GM04504 (cell line): Measurements from ENCODE around the gene ROPN1.
"Not testable (repeated sequence)": the region's sequence is repeated elsewhere in the genome, so short reads cannot be mapped to it uniquely, and the experiment has no call there.

ENCODE experiments used
- DNase-seq: peaks from one replicate; pipeline ENCODE4 v3.0.0-alpha.2; 2012; ENCODE audit warnings: low read depth

Gene ROPN1

DNA sequence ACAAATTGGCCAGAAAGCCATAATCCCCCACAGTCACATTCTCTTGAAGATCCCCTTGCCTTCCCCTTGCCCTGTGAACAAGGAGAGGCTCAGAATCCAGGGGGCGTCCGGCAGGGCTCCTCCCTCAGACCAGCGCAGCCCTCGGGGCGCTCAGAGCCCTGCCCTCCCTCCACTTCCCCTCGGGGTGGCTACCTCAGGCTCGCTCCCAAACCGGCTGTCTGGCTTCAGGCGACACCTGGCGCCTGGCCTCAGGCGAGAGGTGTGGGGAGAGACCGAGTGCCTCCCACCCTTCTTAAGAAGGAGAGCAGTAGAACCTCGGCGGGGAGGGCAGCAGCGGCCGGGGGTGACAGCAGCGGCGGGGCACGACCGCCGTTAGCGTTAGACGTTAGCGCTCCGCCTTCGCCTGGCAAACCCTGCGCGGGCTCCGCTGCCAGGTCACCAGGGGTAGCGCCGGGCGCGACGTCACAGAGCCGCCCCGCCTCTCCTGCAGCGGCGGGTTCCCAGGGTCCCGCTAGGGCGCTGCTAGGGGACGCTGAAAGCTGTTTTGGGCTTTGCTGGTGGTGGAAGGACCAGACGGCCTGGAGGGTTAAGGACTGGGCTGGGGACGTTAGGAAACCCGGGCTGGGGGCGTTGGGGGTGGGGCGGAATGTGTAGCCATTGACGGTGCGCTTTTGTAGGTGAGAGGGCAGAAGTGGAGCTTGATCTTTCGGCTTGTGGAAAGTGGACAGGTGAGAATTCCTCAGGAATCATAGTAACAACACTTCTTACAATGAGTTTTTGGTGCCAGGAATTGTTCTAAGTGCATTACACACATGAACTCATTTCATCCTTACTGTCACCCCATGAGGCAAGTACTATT is at the start of gene ROPN1:
Gene ROPN1, minus strand, starts transcription at position 395 of the 859 bp plus-strand sequence. CDS start 11,643 bp downstream, outside the sequence.
- DNase-seq: not testable (repeated sequence)

DNA sequence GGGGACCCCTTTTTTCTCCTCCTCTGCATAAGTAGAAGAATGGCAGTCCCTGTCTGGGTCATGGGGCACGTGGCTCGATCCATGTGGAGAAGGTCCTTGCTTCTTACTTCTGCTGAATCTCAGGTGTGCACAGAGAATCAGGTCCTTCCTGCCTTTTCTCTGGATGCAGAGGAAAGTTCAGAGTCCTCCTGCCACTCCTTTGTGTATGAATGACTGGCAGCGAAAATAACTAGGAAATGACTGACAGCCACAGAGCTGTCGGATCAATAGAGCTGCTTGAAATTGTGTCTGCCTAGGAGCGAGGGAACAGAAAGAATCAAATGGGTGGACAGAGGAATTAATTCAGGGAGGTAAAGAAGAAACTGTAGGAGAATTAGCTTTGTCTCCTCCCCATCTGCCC is 49.6 kb upstream of the ROPN1 start:
- no peak for DNase-seq

DNA sequence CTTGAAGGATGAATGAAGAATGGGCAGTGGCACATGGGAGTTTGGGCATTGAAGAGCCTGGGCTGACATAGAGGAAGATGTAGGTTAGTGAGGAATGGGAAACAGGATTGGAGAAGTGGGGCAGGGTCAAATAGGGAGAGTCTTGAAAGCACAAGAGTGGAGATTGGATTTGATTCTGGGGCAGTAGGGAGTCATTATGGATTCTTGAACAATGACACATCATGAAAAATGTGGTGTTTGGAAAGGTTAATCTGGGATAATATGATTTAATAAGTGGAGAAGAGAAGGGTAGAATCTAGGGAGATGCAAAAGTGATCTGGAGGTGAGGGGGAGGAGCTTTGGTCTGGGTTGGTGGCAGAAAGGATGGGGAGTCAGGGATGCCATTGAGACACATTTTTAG is 45.4 kb upstream of the ROPN1 start:
- DNase-seq: no peak

DNA sequence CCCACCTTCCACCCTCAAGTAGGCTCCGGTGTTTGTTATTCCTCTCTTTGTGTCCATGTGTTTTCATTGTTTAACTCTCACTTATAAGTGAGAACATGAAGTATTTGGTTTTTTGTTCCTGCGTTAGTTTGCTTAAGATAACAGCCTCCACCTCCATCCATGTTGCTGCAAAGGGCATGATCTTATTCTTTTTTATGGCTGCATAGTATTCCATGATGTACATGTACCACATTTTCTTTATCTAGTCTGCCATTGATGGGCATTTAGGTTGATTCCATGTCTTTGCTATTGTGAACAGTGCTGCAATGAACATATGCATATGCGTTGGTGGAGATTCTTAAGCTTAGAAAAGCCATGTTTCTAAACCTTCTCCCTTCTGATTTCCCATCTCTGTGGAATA is 44.3 kb upstream of the ROPN1 start:
- DNase-seq: not testable (repeated sequence)

DNA sequence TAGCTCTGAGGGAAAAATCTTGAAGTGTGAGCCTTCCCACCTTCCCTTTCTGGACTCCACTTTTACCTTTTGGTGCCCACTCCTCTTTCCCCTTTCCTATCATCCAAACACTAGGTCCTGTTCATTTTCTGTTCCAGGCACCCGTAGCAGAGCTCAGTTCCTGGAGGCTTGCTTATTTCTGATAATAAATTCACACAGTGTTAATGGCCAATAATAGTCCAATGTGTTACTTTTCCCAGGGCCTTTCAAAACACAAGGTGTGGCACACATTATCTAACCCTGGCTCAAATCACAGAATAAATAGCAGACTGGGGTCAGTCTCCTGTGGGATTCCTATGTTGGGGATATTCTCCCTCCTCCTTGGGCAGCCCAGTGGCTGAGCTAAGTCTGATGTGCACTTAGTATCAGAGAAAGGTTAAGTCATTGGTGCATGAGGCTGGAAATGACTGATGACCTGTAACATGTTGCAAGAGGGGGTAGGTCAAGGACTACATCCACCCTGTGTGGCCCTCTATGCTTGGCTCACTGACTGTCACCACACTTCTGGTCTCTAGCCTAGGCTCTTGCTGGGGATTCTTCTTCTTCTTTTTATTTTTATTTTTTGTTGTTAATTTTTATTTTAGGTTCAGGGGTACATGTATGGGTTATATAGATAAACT is 43.7 kb upstream of the ROPN1 start:
- DNase-seq: no peak

DNA sequence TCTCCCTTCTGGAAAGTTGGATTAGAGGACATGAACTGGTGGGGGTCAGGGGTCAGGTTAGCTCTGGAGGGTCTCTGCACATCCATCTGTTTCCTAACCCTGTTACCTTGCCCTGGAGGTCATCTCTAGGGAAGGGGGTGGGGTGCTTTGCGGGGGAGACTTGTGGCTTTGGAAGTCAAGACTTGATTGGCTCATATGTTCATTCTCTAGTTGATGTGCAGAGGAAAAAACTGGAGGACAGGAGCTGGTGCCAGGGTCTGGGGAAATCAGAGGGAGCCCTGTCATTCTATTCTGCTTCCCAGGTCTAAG is 42.9 kb upstream of the ROPN1 start:
- DNase-seq: no peak

DNA sequence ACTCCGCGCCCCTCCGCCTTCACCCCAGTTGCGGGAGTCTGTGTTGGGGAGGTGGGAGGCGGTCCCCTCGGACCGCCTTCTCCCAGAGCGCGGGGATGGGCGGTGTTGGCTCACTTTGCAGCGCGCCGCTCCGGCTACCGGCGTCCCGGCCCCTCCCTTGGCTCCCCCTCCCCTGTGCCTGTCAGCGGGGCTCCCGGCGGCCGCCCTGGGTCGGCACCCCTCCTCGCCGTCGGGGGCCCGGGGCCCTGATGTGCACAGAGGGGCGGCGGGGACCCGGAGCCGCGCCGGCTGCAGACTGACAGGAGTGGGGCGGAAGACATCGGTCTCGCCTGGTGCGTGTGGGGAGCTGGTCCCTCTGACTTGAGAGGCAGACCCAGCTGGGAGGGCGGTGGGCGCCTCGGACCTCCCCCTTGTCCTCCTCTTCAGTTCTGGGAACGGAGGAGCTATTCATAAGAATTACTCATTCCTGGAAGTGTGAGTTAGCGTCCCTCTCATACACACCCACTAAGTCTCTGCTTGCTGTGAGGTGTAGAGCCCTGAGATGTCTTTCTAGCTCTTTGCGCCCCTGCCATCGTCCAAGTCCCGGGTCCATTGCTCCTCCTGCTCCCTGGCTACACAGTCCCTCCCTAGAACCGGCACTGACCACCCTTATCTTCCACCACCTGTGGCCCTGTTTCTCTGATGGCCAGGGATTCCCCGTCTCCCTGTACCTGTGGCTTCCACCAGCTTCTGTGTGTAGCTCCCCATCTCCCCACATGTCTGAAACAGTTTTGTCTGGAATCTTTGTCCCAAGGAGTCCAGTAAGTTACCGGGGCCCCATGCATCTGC is 42.3 kb upstream of the ROPN1 start:
- DNase-seq: no peak

DNA sequence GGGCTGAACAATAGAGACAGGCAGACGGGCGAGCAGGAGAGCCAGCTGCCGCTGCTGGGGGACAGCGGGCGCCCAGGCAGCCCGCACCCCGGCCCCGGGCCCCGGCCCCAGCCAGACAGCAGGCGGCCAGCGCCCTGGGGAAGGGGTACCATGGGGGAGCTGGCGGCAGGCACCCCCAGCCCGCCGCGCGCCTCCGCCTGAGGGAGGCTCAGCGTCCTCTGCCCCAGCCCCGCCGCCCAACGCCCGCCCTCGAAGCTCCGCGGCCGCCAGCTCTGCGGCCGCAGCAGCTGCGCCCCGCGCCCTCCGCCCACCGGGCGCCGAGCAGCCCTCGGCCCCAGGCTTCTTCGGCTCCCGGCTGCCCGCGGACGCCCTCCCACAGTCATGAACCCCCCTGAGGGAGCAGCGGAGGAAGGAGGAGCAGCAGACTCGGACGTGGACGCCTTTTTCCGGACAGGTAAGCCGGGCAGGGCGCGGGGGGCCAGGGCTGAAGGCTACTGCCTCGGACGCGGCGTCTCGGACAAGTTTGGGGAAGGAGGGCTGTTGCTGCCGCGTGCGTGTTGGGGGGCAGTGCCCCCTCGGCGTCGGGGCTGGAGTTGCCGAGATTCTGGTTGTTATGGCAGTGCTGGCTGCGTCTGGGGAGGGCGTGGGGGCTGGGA is 41.6 kb upstream of the ROPN1 start, which contains the start of gene KALRN:
Gene KALRN, plus strand, starts transcription at position 10 of the 656 bp plus-strand sequence.
- DNase-seq: no peak

DNA sequence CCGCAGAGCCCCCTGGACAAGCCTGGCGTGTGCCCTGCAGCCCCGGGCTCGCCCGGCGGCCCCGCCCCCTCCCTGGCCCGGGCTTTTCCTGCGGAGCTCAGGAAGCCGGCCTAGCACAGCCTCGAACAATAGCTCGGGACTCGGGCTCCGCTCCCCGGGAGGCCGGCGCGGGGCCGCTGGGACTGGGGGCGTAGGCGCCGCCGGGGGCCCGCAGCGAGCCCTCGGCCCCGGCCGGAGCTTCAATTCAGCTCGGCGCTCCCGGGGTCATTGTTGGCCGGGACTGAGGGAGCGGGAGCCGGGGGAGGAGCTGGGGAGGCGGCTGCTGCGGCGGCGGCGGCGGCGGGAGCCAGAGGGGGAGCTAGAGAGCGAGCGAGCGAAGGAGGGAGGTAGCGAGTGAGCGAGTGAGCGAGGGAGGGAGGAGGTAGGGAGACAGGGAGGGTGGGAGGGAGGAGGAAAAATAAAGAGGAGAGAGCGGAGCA is 41.0 kb upstream of the ROPN1 start:
- peak; percentile 52 for DNase-seq

DNA sequence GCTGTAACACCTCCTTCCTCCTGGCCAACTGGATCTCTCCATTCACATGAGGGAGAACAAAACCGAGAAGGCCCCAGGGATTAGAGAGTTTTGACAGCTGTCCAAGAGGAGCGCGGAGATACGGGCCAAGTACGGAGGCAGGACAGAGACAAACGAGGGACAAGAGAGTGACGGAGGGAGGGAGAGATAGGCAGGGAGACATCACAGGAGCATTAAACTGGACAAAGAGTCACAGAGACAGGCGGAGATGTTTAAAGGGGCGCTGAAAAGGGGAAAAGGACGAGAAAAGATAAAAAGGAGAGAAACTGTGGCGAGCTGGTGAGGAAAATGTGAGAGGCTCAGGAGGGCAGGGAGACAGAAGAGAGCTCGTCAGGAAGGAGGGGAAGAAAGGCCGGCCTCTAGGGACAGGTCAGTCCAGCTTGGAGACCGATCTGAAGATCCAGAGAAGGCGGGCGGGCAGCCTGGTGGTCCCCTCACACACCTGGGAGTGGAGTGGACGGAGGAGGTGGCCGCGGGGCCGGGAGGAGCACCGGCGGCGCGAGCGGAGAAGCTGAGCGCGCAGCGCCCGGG is 40.5 kb upstream of the ROPN1 start:
- no peak for DNase-seq

DNA sequence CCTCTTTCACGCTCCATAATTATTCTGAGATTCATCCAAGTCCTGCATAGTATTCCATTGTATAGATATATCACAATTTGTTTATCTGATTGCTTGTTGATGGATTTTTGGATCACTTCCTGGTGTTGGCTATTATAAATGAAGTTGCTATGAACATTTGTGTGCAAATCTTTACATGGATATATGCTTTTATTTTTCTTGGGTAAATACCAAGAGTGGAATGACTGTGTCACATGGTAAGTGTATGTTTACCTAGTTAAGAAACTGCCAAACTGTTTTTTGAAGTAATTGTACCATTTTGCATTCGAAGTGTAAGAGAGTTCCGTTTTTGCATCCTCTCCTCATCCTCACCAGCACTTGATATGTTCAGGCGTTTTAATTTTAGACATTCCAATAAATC is 34.6 kb upstream of the ROPN1 start:
- no peak for DNase-seq

DNA sequence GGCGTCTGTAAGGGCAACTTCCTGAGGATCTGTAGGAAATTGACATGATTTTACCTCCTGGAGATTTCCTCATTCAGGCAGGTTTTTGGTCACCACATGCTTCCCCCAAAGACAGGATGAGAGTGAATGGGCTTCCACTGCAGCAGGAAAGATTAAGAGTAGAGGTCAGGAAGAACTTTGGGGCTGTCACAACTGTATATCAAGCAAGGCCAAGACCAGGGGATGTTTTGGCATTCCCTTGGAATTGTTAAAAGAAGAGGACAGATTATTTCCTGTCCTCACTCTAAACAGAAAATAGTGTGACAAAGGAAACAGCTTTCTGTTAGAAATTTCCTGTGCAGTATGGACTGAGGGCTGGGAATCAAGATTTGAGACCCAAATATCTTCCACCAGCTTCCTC is 31.6 kb upstream of the ROPN1 start:
- DNase-seq: not testable (repeated sequence)

DNA sequence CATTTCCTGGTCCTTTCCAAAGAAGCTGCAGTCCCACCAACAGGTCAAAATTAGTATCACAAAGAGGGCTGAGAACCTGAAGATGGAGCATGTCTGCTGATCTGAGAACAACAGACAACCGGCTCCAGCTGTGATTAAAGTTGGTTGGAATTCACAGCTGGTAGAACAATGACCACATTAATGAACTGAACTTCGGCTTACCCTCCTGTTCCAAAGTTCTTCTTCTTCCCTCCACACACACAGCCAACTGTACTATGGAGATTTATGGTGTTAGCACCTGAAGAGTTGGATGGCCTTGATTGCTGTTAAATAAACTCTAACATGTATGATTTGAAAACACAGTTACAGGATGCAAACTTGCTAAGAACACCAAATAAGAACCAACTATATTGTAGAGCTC is 27.4 kb upstream of the ROPN1 start:
- DNase-seq: no peak

DNA sequence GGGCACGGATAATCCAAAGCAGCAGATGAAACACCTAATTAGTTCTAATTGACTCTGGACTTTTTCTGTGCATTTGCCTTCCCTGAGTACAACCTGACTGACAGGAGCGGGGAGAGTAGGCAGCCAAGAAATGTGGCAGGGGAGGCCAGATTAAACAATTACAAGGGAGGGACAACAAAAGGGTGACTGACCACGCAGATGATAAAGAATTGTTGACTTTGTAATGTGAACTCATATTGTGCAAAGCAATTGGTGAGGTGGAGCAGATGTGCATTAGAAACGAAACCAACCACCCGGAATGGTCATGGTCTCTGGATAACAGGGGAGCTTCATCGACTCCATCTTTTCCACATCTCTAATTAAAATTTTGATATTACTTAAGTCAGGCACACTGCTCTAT is 25.6 kb upstream of the ROPN1 start:
- DNase-seq: not testable (repeated sequence)

DNA sequence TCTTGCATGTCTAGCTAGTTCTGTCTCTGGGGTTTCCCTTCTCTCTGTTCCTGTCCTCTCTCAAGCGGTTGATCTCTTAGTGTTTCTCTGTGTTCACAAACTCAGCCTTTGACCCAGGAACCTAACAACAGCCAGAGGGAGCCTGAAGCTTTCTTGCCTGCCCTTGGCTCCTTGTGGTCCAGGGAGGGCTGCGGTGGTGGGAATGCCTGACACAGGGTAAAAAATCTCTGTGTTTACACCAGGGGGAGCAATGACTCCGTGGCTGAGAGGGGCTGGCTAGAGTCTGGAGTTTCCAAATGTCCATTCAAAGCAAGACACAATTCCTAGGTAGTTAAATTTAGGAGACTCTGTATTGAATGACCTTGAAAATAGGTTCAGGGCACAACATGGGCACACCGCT is 24.6 kb upstream of the ROPN1 start:
- DNase-seq: not testable (repeated sequence)

DNA sequence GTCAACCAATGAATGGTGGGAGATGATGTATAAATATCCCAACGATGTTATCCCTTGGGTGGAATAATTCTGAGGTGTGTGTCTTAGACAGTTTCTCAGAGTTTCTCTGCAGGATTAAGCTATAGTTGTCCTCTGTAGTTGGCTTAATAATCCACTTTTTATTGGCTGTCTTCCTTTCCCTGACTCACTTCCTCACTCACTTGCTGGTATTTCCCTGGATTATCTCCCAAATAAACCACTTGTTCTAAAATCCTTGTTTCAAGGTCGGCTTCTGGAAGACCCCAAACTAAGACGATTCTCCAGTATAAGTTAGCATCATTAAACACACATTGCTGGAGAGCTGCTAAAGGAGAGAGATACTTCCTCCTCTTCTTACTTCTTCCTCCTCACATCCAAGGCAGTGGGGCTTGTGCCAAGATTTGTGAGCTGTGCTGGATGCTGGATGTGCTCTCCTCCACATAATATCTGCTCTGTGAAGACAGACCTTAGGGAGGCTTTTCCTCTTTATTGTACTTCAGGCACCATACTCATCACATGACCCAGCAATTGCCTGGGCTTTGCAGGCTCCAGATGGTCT is 22.5 kb upstream of the ROPN1 start:
- DNase-seq: no peak

DNA sequence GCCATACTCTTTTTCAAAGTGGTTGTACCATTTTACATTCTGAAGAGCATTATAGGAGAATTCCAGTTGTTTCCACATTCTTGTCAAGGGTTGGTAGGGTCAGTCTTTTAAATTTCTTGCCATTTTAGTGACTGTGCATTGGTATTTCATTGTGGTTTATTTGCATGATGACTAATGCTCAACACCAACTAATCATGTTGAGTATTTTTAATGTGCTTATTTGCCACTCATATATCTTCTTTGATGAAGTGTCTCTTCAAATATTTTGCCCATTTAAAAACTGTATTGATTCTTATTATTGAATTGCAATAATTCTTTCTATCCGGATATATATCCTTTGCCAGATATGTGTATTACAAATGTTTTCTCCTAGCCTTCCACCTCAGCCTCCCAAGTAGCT is 16.4 kb upstream of the ROPN1 start:
- DNase-seq: not testable (repeated sequence)

DNA sequence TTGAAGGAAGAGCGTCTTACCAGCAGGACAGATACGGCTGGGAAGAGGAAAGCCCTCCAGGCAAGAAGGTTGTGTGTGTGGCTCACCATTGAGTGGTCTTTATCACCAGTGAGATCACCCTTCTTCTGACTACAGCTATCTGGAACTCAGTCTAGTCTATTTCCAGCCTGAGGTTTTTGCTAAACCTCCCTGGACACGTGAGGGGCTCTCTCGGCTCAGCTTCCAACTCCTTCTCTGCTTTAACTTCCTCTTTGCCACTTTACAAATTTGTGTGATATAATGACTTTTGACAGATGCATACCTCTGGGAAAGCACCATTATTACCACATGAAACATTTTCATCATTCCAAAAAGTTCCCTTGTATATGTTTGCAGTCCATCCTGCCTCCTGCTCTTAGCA is 15.3 kb upstream of the ROPN1 start:
- no peak for DNase-seq

DNA sequence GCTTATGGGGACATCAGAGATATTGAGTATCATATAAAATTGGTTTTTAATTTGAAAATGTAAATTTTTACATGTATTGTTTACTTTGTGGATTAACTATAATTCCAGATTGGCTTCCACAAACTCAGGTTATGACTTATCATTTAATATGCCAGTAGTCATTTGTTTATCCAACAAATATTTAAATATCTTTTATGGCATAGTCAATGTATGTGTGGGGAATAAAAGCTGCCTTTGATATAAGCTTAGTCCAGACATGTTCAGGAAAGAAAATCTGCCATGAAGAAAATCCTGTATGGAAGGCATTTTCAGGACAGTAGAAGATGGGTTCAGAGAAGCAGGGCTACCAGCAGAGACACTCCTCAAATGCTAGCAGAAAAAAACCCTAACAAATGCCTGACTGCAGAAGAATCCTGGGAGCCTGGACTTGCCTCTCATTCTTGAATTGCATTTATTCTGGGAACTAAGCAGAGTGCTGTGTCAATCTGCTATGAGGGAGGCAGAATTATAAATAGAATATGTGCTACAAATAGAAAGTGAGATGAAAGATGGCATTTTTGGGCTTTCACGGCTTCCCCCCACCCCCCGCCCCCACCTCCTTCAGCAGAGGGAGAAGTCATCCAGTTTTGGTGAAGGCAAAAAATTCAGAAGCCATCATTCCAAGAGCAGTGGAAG is 10.6 kb upstream of the ROPN1 start:
- DNase-seq: not testable (repeated sequence)

DNA sequence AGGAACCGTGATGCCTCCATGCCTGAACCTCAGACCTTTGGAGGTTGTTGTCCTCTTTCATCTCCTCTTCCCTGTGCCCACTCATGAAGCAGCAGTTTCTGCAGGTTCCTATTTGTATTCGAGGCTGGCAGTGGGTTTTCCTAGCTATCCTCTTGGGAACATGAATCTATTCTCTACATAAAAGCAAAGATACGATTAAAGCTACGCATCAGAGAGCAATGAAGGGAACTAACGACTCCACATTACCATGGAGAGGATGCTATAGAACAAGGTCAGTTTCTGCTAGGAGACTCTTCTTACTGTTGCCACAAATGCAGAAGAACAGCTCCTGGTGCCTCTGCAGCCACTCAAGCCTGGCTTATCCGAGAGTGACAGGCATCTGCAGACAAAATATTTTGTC is 9.4 kb upstream of the ROPN1 start:
- DNase-seq: not testable (repeated sequence)

DNA sequence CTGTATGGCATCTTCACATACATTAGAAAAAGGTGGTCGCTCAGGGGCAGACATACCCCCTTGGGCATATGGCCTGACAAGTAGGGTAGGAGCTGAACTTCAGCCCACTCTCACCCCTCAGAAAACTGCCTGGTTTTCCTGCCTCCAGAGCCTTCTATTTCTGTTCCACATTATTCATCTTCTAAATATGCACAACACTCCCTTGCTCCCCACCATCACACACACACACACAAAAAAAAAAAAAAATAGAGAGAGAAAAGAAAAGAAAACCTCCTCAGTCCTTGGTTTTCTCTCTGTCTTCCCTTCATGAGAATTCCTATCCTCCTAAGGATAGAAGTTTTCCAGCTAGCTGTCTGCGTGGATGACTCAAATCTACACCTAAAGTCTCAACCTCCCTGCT is 5.6 kb upstream of the ROPN1 start:
- no peak for DNase-seq
